A204.1 (cell line): ENCODE data around the gene INF2.
"Not testable (repeated sequence)": the region's sequence is repeated elsewhere in the genome, so short reads cannot be mapped to it uniquely, and the experiment has no call there.

Experiments used
- FAIRE-seq: peaks from 2 replicates; lab custom pipeline; 2012; peaks lifted over from hg19 to GRCh38; lab: Jason Lieb, UNC

INF2 gene

DNA sequence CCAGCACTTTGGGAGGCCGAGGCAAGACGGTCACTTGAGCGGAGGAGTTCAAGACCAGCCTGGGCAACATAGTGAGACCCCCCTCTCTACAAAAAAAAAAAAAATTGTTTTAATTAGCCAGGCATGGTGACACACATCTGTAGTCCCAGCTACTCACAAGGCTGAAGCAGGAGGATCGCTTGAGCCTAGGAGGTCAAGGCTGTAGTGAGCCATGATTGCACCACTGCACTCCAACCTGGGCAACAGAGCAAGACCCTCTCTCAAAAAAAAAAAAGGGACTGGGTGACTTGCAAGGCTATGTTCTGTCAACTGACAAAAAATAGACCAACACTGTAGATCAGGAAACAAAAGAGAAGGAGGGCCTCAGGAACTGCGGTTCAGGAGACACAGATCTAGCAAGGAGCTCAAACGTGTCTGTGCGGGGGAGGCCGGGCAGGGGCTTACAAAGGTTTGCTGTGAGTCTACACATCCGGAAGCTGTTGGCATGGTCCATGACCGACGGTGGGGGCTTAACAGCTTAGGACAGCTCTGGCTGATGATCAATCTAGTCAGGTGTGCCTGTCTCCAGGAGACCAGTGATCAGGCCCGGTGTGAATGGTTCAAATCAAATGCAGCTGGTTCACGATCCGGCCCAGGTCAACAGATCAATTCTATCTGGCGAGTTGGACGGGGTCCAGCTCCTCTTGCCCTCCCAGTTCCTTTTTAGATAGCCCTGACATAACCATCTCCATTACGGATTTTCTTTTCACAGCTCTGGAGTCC, 31.7 kb upstream of the INF2 start:
- no peak for FAIRE-seq

DNA sequence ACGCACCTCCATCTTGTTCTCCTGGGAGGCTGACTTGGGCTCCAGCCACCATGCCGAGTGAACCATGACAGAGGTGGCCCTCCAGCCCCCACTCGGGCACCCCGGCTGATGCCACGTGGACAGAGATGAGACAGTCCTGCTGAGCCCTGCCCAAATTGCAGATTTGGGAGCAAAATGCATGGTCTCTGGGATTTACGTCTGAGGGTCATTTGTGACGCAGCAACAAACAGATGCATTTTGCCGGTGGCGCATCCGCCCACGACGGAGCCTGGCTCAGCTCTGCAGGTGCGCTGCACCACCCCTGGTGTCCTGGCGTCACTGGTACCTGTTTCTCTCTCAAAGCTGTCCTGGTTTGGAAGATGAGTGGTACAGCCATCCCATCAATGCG, 31.1 kb upstream of the INF2 start:
- no peak for FAIRE-seq

DNA sequence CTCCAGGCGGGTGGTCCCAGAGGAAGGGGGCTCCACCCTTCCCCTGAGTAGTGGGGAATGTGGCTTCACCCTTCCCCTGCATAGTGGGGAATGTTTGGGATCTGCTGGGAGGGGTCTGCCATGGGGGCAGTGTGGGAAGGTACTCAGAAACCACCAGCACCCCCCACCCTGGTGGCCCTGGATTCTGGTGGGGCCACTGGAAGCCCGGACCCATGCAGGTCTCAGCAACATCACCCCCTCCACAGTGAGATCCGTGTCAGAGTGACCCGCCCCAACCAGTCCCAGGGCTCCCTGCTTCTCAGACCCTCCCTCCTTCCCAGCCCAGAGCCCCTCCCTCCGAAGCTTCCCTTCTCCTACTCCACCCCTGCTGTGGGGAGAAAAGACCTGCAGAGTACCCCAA, 30.3 kb upstream of the INF2 start:
- FAIRE-seq = no peak

DNA sequence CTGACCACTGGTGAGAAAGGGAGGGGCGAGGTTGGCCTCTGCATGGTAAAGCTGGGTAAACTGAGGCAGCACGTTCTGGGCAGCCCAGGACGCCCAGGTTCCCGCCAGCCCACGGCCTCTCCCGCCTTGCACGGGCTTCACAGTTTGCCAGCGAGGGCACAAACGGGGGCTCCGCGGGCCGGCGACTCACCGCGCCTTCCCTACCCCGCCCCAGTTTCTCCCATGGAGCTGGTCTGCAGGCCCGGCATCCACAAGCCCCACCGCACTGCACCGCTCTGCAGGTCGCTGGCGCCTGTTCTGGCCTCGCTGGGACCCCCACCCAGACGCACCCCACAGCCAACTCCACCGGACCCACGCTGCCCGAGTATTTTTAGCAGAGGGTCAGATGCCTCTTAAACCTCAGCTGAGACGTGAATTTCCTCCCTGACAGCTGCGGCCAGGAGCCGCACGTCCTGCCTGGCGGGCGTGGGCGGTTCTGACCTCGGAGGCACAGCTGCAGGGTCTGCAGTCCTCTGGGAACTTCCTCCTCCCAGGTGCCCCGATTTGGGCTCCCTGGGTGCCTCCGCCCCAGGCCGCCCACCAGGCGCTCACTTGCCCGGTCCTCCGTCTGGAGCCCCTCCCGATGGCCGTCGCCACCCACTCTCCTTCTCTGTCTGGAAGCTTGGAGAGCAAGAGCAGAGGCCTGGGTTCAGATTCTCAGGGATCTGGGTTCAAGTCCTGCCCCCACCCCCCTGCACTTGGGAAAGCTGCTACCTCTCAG, 29.5 kb upstream of the INF2 start:
- no peak for FAIRE-seq

DNA sequence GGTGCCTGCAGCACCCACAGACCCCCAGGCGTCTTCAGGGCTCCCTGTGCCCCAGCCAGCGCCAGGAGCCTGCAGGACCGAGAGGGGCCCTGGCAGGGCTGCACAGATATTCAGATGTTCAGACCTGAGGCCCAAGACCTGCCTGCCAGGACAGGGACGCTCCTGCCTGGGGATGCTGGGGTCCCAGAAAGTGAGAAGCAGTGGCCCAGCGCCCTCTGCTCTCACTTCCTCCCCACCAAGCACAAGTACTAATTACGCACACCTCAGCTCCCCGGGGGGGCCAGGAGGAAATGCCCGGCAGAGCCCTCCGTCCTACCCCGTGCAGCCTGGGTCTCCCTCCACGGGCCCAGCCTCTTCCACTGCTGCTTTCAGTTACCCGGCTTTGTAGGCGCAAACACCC, 28.8 kb upstream of the INF2 start:
- no peak for FAIRE-seq

DNA sequence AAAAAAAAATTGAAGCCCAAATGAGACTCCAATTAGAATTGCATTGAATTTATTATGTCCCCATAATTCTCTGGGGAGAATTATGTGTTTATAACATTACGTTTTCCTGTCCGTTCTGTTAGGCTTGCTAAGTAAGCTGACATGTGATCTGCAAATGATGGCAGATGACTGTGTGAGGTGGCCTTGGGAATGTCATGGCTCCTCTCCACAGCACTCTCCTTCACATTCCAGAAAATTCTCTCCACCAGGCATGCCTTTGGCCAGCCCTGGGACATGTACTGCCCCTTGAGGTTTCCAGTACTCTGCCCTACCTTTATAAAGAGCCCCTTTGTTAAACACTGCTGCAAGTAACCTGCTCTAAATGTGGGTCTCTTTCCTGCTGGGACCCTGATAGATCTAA, 28.3 kb upstream of the INF2 start:
- FAIRE-seq = no peak

DNA sequence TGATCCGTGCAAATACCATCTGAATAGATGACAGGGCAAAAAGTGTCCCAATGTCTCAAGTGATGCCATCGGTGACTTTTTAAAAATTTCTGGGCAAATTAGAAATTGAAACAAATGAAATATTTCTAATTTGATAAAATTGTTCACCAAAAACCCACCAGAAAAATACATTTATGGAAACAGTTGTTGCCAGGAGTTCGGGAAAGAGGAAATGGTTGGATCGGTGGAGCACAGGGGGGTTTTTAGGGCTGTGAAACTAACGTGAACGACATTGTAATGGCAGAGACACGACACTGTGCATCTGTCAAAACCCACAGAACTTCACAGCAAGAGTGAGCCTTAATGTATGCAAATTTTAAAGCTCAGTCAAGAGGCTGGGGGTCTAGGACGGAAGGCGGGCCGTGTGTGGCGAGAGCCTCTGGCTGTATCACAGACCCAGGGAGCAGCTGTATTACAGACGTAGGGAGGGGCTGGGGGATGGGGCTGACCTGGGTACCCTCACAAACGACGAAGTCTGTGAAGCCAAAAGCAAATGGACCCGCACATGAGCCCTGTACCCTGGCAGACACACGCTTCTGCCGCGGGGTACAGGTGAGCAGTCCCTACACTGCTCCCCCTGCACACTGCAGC, 27.8 kb upstream of the INF2 start:
- not testable (repeated sequence) for FAIRE-seq

DNA sequence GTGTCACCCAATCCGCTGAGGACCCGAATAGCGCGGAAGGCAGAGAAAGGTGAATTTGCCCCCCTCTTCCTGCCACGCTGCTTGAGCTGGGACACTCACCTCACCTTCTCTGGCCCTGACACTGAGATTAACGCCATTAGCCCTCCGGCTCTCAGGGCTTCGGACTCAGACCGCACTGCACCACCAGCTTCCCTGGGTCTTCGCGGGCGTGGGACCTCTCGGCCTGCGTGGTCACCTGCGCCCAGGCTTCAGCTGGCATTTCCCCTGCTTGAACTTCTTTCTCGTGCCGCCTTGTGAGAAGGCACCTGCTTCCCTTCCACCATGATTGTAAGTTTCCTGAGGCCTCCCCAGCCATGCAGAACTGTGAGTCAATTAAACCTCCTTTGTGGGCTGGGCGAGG, 26.9 kb upstream of the INF2 start:
- not testable (repeated sequence) for FAIRE-seq

DNA sequence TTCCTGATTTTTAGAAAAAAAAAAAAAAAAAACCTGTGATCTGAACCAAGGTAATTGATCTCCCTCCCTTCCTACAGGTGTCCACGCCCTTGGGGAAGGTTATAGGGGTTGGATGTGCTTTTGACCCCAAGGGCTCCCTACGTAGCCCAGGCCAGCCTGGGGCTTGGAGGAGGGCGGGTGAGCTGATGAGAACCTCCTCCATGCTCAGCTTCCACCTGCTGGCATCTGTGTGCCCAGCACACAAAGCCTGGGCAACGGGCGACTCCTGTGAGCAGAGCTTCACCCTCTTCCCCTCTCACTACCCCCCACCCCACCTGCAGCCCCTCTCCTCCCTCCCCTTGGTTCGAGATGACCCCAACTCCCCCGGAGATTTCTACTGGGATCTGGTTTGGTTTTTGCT, 25.3 kb upstream of the INF2 start:
- FAIRE-seq = no peak

DNA sequence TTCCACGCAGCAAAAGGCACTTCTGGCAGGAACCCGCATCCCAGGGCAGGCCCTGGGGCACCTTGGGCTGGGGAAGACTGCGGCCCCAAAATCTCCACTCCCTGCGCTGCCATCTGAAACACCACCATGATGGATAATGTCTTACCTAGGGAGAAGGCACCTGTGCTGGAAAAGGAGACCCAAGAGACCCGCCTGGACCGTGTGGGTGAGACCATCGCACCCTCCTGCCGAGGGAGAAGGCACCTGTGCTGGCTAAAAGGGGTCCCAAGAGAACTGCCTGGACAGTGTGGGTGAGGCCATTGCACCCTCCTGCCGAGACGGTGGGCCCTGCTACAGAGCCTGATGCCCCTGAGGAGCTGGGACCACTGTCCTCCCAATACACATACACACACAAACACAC, 24.8 kb upstream of the INF2 start:
- no peak for FAIRE-seq

DNA sequence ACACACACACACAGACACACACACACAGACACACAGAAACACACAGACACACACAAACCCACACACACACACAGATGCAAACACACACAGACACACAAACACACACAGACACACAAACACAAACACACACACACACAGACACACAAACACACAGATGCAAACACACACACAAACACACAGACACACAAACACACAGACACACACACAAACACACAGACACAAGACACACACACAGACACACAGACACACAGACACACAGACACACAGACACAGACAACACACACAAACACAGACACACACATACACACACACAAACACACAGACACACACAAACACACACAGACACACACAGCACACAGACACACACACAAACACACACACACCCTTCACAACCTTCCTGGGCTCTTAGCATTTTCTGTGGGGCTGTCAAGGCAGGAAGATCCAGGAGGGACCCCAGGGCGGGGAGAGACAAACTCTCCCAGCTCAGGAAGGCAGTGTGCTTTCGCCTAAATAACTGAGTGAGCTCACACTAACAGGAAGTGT, 24.2 kb upstream of the INF2 start:
- FAIRE-seq = no peak

DNA sequence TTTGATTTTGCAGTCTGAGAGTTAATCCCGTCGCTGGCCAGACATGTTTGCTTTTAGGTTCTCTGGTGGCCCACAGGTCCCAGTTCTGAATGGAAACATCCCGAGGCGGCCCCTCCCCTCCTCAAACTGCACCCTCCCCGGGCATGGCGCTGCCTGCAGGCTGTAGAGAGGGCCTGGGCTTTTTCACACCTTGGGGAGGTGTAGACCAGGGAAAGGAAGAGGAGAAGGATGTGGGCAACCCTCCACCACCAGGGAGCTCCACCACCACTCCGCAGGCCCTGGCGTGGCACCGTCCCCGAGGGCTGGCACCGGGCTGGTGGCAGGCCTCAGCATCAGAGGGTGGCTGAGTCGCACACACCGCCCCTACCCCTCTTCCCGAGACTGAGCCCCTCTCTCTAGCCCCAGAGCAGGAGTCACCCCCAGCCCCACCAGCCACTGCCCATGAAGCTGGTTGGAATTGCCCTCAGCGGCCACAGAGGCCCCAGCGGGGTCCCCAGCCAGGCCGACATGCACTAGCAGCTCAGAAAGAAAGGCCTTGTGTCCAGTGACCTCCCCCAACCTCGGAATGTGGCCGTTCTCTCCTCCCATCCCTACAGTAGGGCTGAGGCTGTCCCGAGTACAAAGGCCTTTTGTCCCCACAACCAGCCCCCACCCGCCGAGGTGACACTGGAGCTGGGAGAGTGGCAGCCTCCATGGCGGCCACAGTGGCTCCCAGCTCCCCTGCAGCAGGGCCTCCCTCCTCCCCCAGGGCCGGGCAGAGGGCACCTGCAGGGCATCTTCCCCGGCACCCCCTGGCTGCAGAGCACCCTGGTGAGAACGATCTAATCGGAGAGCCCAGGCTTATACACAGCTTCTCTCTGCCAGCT, 23.5 kb upstream of the INF2 start:
- peak; percentile 84 for FAIRE-seq

DNA sequence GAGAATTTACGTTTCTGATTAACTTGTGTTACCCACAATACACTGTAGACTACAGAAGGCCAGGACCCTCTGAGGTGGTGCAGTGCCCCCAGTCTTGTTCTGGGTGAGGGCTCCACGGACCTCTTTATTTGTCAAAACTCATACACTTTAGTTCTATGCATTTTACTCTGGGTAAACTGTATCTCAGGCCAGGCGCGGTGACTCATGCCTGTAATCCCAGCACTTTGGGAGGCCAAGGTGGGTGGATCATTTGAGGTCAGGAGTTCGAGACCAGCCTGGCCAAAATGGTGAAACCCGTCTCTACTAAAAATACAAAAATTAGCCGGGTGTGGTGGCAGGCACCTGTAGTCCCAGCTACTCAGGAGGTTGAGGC, 22.9 kb upstream of the INF2 start:
- not testable (repeated sequence) for FAIRE-seq

DNA sequence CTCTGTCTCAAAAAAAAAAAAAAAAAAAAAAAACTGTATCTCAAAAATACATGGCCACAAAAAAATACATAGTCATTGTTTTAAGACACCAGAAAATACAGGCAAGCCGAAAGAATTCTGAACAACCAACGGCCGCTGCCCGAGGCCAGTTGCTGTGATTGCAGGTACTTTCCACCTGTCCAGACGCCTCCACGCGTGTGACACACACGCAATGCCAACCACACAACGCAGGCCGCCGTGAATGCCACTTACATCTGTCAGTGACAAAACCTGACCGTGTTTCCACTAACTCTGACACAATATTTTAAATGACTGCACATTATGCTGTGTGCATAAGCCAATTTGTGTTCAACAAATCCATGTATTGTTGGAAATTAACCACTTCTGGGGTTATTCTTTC, 22.4 kb upstream of the INF2 start:
- FAIRE-seq = no peak

DNA sequence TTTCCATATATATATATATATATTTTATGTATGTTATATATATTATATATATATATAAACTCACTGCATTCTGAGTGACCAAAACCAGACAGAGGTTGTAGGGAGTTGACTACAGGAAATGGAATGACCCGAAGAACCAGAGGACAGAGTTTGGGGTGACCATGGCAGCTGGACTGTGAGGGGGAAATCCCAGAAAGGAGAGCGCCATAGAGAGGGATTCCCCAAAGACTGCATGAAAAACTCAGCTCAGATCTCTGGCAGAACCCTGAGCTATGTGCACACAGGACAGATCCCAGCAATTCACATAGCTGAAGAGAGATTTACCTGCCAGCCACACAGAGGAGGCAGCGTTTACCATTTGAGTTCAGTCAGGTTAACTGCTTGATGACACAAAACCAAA, 19.7 kb upstream of the INF2 start:
- FAIRE-seq = no peak

DNA sequence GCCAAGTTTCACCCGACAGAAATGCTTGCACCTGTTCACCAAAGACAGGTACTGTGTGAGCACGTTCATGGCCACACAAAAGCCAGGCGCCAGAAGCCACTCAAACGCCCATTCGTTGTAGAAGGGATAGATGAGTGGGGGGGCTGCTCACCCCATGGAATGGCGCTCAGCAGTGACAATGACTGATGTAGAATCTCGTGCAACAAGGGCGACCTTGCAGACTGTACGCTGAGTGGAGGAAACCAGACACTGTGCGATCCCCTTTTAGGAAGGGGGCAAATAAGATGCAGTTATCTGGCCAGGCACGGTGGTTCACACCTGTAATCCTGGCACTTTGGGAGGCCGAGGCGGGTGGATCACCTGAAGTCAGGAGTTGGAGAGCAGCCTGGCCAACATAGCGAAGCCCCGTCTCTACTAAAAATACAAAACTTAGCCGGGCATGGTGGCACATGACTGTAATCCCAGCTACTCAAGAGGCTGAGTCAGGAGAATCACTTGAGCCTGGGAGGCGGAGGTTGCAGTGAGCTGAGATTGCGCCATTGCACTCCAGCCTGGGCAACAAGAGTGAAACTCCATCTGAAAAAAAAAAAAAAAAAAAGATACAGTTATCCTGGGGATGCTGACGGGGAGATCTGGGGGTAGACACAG, 18.0 kb upstream of the INF2 start:
- not testable (repeated sequence) for FAIRE-seq

DNA sequence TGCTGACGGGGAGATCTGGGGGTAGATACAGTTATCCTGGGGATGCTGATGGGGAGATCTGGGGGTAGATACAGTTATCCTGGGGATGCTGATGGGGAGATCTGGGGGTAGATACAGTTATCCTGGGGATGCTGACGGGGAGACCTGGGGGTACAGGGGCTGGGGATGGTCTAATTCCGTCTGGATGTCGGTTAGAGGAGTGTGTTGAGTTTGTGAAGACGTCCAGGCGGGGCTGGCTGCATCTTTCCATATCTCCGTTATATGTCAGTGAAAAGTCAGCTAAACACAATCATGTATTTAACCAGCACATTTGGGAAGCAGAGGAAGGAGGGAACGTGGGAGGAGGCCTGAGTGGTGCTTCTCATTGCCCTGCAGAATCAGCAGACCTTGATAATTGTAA, 17.3 kb upstream of the INF2 start:
- FAIRE-seq = not testable (repeated sequence)

DNA sequence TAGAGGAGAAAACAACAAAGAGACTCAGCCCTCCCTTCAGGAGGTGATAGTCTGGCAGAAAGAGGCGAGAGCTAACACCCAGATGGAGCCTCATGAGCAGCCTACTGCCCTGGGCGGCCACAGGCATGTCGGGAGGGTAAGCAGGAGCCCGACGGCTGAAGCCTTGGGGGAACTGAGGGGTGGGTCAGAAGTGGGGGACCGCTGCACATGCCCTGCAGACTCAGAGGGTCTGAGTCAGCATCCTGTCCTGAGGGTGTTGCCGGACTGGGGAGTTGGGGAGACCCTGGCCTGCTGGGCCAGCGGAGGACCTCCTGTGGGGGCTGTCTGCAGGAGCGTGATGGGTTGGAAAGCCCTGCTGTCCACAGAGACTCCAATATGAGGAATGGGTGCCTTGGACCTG, 15.9 kb upstream of the INF2 start:
- FAIRE-seq = no peak

DNA sequence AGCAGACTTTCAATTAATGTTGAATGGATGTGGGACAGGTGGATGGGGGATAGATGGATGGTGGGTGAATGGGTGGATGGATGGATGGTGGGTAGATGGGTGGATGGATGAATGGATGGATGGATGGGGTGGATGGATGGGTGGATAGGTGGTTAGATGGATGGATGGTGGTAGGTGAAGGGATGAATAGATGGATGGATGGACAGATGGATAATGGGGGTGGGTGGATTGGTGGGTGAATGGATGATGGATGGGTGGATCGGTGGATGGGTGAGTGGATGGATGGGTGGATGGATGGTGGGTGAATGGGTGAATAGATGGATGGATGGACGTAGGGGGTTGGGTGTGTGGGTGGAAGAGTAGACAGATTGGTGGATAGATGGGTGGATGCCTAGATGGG, 14.0 kb upstream of the INF2 start:
- no peak for FAIRE-seq

DNA sequence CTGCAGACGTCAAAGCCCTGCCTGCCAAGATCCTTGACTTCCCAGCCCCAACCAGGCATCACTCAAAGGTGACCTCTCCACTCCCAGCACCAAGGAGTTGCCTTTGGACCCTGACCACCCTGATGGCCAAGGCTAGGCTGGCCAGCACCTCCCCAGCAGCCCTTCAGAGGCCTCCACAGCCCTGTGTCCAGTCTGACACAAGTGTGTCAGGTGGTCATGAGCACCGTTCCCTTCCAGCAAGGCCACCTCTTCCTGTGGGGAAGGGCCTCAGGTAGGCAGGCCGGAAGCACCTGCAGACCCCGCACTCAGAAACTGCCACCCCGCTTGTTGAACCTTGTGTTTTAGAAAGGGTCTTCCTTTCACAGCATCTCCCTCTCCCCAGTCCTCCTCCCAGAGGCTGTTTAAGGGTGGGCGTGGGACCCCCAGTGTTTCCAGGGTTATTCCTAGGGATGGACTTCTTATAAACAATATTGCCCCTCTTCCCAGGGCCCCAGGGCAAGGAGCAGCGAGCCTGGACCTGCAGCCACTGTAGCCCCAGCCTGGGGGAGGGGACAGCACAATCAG, 13.2 kb upstream of the INF2 start:
- FAIRE-seq = no peak

DNA sequence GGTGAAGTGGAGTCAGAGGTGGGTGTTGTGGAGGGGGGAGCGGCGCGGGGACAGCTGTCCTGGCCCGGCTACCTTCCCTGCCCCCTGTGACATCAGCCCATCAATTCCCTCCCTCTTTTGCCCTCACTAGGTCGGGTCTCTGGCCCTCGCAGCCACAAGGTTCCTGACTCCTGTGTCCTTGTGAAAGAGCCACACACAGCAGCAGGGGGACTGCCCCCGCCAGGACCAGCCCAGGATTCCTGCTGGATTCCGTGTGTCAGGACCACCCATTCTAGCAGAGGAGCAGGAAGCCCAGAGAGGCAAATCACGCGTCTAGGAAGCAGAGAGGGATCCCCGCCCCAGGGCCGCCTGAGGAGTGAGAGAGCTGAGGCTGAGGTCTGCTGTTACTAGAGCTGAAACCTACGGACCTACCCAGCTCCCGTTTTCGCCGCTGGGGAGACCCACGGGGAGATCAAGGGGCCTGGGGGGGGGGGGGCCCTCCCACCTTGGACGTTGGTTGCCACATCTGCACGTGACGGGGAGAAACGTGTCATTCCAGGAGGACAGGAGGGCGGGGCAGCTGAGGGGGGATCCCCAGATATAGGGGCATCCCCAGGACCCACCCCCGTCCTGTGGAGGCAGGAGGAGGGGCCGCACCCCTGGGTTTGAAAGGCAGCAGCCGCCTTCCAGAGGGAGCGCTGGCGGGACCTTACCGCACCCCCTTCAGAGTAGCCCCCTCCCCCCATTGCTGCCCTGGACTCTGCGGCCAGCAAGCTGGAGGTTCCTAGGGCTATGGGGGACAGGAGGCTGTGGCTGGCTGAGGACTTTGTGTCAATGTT, 12.5 kb upstream of the INF2 start:
- FAIRE-seq = no peak
